Measurements from ENCODE around the gene NUP58.

The NUP58 gene, protein sequence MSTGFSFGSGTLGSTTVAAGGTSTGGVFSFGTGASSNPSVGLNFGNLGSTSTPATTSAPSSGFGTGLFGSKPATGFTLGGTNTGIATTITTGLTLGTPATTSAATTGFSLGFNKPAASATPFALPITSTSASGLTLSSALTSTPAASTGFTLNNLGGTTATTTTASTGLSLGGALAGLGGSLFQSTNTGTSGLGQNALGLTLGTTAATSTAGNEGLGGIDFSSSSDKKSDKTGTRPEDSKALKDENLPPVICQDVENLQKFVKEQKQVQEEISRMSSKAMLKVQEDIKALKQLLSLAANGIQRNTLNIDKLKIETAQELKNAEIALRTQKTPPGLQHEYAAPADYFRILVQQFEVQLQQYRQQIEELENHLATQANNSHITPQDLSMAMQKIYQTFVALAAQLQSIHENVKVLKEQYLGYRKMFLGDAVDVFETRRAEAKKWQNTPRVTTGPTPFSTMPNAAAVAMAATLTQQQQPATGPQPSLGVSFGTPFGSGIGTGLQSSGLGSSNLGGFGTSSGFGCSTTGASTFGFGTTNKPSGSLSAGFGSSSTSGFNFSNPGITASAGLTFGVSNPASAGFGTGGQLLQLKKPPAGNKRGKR

DNA sequence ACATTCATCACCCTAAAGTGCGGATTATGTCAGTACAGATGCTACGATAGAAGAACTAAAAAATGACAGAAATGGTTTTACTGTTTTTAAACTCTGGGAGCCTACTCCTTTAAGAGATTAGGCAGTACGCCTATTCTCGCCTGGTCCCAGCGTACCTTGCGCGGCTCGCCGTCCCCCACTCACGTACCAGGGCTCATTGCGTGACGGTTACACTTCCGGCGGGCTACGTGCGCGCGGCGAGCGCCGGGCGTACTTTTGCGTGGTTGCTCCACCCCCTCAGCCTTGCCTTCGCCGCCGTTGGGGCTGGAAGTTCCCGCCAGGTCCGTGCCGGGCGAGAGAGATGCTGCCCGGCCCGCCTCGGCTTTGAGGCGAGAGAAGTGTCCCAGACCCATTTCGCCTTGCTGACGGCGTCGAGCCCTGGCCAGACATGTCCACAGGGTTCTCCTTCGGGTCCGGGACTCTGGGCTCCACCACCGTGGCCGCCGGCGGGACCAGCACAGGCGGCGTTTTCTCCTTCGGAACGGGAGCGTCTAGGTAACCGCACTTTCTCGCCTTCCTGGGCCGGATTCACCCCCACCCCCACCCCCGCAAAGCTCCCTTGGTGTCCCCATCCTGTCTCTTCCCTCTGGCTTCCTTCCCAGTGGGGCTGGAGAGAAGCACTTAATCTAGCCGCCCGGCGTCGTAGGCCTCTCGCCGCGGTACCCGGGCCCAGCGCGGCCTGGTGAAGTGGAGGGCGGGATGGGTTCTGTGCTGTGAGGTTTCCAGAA, at the start of gene NUP58:
Gene NUP58 (plus strand): TSS at position 279 of the 767 bp plus-strand sequence. CDS start 149 bp downstream, at position 428.
- peak; percentile 87 for DNase-seq

DNA sequence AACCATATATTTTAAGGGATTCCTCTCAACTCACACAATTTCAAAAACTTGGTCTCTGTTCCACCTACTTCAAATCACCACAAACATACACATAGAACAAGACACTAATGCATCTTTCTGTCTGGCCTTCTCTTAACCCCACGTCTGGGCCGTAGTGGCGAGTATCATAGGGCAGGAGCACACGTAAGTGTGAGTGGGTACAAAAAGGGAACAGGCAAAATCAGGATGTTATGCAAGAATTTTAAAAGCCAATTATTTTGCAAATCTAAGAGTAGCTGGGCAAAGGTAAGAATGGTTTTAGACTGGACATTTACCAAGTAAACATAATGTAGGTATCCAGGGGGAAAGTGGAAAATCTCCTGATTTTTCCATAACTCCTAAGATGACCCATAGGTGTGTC, 49.2 kb upstream of the NUP58 start:
- DNase-seq = no peak

DNA sequence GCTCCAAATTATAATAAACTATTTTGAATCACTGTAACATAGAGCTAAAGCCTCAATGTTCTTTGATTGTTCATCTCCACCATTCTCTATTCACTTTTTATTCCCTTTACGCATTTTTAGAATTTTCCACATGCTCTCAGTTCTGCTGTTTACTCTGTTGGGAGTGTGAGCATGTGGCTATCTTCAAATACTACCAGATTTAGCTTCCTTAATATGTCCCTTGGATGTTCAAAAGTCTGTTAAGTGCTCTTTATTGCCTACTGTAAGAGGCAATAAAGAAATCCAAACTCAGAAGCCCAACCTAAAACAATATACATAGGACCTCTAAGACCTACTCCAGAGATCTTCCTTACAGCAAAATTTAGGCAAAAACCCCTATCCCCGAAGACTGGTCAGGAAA, 48.7 kb upstream of the NUP58 start:
- no peak for DNase-seq

DNA sequence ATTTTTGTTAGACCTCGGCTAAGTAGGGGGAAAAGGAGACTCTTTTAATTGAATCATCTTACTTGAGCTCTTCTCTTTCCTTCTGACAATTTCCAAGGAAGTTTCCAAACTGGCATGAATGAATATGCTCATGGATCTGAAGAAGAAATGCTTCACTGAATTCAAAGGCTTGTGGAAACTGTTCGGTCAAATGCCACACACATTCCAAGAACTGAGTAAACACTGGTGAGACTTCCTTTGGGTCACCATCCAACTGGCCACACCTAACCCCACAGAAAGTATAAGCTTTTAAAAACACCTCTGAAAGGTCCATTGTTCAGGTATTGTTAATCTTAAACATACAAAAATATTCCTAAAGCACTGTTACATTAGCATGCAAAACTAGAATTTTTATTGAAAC, 47.7 kb upstream of the NUP58 start:
- no peak for DNase-seq

DNA sequence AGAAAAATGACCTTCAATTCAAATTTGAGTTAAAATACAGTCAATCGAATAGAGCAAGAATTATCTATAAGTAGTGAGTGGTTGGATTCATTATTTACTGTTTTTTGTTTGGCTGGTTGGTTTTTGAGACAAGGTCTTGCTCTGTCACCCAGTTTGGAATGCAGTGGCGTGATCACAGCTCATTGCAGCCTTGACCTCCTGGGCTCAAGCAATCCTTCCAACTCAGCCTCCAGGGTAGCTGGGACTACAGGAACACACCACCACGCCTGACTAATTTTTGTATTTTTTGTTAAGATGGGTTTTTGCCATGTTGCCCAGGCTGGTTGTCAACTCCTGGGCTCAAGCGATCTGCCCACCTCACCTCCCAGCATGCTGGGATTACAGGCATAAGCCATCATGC, 39.2 kb upstream of the NUP58 start:
- no peak for DNase-seq

DNA sequence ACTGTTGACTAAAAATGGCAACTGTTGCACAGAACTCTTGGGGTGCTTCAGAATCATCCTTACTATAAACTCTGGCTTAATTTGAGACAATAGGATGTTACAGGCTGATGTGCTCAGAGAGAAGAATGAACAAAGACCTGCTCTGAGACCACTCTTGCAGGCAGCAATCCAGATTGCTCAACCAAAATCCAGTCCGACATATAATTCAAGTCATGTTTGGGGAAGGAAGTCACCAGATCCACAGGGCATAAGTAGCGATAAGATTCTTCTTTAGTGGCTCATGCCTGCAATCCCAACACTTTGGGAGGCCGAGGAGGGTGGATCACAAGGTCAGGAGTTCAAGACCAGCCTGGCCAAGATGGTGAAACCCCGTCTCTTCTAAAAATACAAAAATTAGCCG, 34.7 kb upstream of the NUP58 start:
- no peak for DNase-seq

DNA sequence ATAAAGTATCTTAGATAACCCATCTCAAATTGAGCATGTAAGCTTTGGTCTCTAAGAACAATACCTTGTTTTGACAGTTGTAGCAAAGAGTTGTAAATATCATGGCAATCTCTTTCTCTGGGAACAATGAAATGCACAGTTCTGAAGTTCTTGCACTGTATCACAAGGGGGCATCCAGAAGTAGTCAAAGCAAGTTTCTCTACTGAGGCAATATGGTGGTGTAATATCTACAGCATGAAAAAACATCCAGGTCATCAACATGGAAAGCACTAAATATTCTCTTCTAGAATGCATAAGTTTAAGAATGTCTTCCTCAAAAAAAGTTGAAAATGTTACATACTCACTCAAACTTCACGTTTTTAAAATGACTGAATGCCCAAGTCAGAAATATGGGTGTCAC, 33.7 kb upstream of the NUP58 start:
- DNase-seq = no peak

DNA sequence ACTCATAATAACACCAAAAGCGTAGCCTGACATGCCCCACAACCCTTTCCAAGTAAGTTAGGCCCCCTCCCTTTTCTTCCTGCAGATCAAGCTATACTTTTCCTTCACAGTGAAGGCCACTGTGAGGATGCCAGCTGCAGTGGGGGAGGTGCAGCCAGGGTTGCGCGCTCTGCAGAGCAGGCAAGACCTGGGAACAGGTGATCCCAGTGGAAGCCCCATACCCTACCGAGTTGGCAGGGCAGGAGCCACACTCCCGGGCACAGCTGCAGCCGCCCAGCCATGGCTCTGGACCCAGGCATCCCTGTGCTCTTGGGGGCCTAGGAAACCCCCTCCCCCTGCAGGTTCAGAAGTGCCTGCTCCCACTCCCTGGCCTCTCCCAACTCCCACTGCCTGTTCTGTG, 32.9 kb upstream of the NUP58 start:
- no peak for DNase-seq

DNA sequence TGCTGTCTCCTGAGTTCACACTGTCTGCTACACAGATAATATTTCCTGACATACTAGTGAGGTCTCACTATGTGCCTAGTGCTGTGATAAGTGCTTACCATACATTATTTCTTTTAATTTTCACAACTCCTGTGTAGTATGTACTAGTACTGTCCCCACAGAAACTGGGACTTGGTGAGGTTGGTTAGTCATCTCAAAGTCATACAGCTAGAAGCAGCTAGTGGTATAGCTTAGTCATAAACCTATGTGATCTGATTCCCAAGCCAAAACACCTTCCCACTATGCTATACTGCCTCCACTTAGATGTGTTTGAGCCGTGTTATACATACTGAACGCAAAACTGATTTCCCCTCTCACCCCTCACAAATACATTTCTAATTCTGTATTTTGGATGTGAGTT, 24.7 kb upstream of the NUP58 start:
- DNase-seq = no peak

DNA sequence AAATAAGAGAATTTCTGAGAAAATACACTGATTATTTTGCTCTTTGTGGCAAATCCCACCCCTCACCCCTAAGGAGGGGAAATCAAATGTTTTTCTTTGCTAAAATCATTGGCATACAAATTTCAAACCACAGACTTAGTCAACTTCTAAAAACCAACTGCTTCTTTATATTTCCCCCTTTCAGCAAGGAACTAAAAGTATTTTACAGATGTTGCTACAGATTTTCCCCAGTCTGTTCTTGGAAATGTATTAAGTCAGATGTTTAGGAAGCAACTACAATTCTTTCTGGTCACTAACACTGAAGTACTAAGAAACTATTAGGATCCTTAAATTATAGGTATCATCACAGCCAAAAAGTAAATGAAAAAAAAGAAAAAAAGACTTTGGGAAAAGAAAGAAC, 21.0 kb upstream of the NUP58 start:
- no peak for DNase-seq

DNA sequence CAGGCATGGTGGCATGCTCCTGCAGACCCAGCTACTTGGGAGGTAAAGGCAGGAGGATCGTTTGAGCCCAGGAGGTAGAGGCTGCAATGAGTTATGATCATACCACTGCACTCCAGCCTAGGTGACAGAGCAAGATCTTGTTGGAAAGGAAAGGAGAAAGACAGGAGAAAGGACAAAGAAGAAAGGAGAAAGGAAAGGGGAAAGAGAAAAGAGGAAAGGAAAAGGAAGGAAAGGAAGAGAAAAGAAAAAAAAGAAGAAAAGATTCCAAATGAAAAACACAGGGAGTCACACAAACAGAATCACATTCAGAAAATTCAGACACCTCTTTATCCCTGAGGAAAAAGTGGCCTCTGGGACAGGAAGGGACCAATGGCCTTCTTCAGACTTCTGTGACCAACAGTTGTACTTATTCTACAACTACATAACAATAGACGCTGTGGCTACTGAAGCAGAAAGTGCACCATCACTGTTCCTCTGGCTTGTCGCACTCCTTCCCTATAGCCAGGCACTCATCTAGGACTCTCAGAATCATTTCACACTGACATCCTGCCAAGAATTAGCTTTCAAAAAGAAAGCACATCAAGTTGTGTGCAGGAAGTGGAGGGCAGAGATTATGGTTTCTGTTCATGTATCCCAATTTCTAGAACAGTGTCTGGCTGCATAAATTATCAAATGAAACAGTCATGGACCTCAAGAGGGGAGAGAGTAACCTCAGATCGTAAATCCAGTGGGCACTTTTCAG, 20.1 kb upstream of the NUP58 start:
- DNase-seq = no peak

DNA sequence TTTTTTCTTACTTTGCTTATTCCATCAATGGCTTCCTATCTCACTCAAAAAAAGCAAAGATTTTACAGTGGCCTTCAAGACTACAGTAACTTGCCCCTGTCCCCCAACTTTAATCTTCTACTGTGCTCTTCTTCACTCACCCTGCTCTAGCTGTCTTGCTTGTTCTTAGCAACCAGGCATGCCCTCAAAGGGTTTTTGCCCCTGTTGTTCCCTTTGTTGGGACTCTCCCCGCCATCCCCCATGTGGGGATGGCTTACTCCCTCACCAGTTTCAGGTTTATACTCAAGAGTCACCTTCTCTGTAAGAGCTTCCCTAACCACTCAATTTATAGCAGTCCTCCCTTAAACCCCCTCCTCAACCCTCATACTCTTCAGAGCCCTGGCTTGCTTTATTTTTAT, 19.5 kb upstream of the NUP58 start:
- DNase-seq = no peak

DNA sequence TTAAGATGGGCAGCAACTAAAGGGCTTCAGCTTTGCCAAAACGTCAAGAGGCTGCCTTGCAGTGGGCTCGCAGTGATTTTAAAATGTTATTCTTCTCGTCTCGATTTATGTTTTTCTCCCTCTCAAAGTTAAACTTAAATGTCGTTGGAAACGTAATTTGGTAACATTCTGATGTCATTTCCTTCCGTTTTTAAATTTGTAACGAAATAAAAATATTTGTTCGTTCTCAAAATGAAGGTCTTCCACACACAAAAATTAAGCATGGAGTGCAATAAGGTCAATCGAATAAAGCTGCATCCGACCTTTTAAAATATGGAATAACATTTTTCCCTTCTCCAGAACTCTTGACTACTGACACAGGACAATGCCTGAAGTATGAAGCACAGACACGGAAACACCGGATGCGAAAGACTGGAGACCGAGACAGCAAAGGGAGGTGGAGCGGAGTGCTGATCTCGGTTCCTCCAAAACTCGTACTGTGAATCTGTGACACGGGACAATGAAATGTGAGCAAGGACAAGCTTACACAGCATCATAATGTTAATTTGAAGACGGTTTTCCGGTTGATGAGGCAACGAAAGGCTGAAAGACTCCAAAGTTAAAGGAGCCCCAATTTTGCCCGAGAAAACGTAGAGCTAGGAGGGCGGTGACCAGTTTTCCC, 15.0 kb upstream of the NUP58 start:
- DNase-seq = no peak

DNA sequence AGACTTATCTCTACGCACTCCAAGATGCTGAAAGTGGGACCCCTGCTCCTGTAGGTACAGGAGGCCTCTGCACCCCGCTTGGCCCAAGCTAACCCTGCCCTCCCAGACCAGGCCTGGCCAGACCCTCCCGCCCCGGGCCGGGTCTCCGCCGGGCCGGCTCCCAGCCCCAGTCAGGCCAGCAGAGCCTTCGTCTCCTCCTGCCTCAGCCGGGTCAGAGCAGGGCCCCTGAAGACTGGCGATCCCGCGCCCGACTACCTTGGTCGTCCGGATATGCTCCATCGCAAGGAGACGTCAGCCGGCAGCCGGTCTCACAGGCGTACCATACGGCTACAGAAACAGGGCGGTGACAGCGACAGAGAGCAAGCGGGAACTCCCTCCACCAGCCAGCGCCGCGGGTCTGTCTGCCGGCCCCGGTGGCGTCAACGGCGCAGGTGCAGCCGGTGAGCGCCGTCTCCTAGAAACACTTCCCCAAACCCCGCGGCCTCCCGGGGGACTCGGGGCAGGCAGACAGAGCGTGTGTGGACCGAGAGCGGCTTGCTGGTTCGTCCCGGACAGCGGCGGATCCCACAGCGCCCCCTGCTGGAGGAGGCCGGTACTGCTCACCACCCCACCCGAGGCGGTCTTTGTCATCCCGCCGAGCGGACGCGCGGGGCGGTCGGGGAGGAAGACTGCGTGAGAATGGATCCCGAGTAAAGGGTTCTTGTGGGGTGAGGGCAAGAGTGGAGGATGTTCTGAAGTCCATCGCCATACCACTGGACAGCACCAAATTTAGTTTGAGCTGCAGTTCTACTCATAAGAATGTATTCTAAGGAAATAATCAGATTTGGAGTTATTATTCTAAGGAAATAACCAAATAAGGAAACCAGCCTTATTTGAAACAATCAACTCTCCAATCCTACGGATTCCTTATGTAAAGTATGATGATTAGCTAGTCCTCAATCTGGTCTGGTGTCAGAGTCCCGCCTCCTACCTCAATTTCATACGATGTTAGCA, 14.2 kb upstream of the NUP58 start, which contains the start of gene MTMR6:
Gene MTMR6 (minus strand): TSS at position 520 of the 993 bp plus-strand sequence. CDS start 241 bp downstream, at position 279.
- DNase-seq = peak; percentile 94

DNA sequence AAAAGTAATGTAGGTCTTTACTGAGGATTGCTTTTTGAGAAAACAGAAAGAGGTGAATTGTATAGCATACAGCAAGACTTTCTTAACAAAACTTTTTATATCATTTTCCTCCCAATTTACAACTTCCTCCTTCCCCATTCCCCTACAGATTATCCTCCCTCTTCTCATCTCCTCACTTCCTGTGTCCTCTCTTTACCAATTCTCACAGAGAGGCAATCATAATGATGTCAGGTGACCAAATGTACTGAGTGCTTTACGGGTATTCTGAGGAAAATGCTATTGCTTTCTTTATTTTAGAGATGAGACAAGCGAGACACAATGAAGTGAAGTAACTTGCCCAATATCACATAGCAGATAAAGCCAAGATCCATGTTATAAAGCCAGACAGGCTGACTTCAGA, 12.5 kb upstream of the NUP58 start:
- no peak for DNase-seq

DNA sequence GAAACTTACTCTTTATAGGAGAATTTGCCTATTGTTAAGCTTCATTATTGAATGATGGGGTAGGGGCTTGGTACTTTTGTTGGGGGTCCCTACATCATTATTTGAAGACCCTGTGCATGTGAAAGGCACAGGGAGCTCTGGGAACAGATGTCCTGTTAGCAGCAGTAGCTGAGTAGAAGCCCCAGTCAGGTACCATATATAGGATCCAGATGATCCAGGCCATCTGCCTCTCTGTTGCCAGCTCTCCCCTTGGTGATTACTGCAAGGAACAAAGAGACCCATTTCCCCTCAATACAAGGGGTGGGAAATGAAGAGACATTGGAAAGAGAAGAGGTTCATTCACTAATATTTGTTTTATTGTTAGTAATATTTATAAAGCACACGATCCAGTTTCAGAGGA, 9.7 kb upstream of the NUP58 start:
- DNase-seq = no peak

DNA sequence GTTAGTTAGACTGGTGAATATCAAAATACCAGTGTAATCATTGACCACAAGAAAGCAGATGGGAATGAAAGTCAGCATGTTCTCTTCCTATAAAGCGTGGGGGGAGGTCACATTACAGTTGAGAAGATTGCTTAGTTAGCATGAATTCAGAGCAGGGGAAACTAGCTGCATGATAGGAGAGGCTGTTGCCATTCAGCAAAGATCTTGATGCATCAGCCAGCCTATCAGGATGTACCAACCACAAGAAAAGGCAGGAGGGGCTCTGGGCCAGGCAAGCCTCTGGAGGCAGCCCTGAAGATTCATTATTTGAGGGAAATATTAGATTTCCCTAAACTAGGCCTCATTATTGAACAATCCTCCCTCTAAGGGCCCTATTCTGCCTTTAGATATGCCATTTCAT, 9.1 kb upstream of the NUP58 start:
- DNase-seq = no peak

DNA sequence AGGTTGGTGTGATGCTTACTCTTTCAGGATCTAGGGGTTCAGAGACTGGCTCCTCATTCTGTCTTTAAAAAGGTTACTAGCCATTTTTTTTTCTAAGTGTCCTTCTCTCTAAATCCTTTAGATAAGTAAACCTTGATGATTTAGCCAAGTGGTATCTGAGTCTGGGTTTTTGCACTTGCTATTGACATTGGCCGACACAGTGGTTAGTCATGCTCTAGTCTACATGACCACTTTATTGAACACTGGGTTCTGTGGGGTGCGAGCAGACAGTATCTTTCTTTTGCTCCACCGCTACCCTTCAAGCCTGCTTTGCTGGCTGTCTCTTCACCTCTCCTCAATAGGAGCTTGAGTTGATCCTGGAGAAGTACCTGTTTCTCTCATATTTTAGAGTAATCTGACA, 6.2 kb upstream of the NUP58 start:
- no peak for DNase-seq

DNA sequence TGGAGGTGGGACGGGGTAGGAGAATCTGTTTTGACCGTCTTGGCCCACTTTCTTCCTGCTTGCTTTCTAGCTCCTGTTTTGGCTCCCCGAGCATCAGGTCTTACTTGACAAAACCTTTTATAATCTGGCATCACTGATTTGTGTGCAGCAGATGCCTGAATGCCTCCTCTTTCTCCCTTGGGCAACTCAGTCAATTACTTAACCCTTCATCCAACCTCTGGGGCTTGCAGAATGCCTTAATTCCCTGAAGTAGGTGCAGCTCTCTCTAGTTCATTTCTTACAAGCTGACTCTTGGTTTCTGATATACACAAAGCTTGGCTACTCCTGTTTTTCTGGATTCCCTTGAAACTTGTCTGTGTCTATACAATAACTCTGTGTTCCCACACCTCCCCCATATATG, 5.7 kb upstream of the NUP58 start:
- no peak for DNase-seq

DNA sequence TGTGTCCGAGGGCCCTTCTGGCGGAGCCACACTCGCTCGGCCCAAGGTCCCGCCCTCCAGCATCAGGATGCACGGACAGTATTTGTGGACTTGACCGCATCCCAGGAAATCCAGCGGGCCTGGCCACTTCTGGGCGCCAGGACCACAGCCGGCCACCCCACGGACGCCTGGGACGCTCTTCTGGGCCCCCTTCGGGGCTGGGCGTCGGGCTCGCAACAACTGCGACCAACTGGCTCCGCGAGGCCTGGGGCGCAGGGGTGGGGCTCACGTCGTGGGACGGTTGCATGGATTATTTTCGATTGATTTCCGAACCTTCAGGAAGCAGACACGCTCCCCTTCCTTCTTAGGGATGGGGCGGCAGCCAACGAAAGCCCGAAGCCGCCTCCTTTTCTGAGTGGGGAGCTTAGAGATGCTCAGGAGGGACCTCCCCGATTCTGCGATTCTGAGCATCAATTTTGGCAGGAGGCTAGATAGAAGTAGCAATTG, 521 bp upstream of the NUP58 start:
- no peak for DNase-seq

DNA sequence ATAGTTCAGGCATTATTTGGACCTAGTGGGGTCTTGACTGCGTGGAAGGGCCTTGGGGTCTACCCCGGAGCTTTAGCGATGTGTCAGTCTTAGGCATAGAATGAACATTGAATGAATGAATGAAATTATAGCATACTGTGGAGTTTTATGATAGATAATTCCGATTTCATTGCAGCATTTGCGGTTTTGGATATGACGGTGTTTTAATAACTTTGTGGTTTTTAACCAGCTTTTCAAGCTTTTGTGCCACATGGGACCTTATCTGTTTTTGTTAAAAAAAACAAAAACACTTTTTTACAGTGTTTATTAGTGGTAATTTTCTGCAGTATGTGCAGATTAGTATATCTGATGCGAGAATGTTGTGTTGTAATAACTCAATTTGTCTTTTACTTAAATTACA, 696 bp downstream of the NUP58 start:
- DNase-seq = no peak
